GM19025 (cell line): ENCODE measurements around the gene DEPDC7.
"Not testable (repeated sequence)": the region's sequence is repeated elsewhere in the genome, so short reads cannot be mapped to it uniquely, and the experiment has no call there.

ENCODE experiments used
- ATAC-seq: cut with Tn5 transposase; IDR thresholded peaks from one replicate; pipeline ENCODE4 v1.9.1; 2021; ENCODE audit warnings: mild to moderate bottlenecking, low read depth, moderate library complexity; ENCODE audit not compliant: unreplicated experiment

DEPDC7 gene

DNA sequence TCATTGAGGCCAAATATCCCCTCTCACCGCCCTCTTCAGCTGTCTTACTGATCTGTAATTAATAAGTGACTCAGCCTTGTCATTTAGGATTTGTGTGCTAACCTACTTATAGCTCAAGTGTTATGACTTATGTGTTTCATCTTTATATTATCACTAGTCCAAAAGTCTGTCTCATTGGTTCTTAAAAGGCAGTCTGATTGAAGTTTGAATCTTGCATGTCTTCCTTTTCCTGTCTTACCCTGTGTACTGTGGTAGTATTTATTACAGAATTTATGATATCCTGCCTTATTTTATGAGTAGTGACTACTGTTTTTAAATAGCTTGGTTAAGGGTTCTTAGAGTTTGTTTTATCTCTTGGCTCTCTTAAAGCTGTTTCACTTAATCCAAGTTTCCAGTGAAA lies 6.3 kb downstream of the DEPDC7 start:
- ATAC-seq = no peak

DNA sequence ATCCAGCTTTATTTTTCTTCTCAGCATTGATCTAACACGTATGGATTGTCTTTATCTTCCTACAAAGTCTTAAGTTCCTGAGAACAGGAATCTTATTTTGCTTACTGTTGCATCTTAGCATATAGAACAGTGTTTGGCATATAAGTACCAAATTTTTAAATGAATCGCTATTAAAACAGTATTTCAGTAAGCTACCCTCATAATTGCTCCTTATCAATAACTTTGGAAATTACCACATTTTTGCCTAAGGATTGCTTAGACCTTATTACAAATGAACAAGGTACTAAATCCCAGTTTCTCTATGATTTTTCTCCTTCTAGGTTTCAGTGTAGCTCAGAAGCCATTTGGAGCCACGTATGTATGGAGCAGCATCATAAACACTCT lies 9.7 kb downstream of the DEPDC7 start:
- no peak for ATAC-seq

DNA sequence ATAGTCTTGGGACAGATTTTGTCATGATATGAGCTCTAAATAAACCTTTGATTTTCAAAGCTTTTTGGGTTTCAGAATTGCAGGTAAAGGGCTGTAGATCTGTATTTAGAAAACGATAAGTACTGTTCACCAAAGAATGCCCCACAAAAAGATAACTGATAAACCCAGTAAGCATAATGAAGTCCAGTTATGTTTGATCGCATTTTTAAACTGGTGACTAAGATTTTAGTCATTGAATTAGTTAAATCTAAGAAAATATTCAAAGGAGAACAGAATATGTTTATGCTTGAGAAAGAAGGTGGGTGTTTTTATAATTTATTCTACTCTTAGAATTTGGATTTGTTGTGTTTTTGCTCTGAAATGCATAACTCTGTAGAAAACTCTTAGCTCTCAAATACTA lies 11.6 kb downstream of the DEPDC7 start:
- ATAC-seq = no peak

DNA sequence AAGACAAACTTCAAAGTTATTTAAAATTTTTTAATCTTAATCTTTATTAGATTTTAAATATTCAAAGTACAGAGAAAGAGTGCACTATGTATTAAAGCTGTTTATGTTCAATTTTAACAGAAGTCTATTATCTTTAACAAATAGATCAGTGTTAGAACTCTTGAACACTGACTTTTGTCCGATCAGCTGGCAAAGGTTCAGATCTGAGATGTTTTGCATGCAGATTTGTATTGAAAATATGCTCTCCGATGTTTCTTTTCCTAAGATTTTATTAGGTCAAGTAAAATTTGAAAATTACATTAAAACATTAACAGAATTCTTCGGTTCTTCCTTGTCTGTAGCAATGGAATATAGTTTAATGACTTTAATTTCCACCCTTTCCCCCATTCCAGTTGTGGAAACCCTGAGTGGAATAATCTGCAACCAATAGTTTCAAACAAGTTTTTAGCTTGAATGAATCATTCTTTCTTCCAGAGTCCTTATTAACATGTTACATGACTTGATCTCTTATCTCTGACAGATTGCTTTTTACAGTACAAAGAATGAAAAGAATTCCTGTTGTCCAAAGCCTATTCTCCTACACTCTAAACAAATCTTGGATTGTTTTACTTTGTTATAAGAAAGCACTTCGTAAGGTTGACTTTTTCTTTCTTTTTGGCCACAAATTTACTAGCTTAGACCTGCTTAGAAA lies 12.3 kb downstream of the DEPDC7 start:
- ATAC-seq = no peak

DNA sequence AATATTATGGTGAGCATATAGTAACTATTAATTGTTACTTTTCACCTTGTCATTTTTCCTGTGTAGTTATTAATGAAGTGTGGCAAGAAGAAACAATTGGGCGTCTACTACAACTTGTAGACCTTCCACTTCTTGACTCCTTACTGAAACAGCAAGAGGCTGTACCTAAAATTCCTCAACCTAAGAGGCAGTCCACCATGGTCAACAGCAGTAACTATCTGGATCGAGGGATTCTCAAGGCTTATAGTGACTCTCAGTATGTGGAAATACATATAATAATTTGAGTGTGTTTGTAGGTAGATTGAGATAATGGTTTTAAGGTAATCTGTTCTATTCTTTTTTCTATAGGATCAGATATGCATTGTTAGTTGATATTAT lies 12.8 kb downstream of the DEPDC7 start:
- ATAC-seq = no peak

DNA sequence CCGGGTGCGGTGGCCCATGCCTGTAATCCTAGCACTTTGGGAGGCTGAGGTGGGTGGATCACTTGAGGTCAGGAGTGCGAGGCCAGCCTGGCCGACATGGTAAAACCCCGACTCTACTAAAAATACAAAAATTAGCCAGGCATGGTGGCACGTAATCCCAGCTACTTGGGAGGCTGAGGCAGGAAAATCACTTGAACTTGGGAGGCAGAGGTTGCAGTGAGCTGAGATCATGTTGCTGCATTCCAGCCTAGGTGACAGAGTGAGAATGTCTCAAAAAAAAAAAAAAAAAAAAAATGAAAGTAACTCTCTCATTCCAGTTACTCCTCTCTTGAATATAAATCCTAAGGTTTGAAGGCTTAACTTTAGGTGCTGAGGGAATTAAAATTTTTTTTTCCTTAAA lies 13.5 kb downstream of the DEPDC7 start:
- not testable (repeated sequence) for ATAC-seq

DNA sequence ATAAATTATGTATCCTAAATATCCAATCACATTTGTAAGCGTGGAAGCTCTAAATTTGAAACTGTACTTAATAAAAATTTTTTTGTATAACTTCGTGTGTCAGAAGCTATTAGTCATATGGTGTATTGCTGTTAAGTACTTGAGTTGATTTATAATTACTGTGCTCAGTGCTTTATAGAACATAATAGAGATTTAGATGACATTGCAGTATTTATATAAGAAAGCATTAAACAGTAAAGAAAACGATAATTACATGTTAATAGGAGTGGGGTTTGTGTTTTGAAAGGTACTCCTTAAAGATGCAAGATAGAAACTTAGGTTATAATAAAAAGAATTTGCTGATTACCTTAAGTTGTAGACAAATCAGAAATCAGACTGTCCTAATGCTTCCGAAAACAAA lies 17.8 kb downstream of the DEPDC7 start:
- ATAC-seq = no peak

DNA sequence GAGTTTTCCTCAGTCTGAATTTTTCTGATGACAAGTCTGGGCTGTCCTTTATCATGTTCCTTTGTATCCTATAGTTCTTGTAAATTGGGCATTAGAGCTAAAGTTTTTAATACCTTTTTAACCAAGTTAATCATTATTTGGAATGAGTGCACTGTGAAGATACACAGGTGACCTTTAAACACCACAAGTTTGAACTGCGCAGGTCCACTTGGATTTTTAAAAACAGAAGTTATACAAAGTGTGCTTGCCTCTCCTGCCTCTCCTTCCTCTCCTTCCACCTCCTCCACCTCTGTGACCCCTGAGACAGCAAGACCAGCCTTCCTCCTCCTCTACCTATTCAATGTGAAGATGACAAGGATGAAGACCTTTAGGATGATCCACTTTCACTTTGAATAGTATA lies 19.3 kb downstream of the DEPDC7 start:
- no peak for ATAC-seq

DNA sequence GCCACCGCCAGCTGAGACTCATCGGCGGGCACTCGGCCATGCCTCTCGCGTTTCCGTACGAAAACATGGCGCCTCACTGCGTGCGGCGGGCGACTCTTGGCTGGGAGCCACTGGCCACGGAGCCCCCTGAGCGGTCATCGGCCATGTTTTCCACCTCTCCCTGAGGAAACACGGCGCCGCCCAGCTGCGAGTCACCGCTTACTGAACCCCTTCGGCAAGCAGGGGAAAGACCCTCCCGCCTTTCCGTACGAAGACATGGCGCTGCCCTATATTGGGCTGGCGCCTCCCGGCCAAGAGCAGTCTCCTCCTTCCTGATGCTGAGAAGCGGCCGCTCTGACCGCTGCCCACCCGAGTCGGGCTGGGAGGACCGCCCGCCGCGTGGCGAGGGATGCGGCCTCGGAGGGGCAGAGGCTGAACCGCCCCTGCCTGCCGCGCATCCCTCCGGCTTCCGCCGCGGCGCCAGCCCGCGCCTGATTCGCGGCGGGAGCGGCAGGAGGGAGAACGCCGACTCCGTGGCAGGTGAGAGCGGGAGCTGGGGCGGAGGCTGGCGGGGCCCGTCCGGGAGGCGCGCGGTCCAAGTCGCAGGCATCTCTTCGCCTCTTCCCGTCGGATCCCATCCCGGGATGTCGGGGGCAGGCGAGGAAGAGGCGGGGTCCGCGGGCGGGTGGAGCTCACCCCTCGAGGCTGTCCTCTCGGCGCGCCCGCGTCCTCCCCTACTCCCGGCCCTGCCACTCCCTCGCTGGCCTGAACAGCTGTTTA lies 23.8 kb downstream of the DEPDC7 start, which contains the start of gene TCP11L1:
TCP11L1 (plus strand) TSS at position 299 of the 759 bp plus-strand sequence. CDS start 4,202 bp downstream, outside the sequence.
- peak; percentile 72 for ATAC-seq

DNA sequence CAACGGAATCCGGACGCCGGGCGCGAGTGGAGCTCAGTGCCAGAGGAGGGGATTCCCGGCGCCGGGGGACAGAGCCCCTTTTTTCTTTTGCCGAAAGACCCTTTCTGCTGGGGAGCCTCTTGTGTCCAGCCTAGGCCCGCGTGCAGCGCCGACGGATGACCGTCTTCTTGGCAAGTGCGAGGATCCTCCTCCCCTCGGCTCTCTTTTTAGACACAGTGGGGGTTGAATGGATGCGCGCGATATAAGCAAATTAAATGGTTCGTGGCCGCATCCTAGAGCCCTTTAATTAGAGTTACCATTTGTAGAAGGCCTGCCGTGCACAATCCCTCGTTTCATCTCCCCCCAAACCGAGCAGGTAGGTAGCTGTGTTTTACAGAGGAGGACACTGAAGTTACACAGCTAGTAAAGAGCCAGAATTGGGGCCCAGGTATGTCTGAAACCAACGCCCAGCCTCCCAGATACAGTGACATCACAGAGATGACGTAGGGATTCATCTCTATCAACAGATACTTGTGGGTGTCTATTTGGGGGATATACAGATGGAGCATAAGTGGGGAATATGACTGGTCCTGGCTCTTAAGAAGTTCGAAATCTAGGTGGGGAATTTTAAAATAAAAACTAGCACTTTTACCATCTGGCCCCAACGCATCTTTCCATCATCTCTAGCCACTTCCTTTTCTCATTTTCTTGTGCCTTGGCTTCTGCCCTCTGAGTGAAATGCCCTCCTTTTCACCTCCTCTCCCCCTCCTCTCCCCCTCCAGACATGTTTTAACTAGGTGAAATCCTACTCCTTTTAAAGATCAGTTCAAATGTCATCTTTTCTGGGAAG lies 24.6 kb downstream of the DEPDC7 start:
- ATAC-seq = no peak

DNA sequence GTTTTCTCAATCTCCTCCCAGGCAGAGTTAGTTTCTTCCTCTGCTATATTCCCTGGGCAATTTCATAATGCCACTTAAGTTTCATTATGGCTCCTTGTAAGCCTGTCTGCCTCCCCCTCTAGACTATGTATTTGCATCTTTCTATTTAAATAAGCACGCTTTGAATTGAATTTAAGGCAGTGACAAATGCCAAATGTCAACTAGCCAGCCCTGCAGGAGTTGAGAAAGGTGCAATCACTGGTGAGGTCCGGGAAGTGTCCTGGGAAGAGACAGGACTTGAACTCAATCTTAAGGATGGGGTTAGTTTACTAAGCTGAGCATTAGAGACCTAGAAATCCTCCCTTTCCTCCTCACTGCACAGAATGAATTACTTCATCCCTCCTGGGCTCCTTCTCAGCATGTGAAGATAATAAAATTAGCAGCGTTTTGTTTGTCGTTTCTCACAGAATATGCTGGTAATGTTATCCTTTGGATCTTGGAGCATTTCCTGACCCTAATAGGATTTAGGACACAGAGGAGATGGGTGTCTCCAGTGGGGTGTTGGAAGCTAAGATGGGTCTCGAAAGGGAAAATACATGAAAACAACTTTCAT lies 25.3 kb downstream of the DEPDC7 start:
- ATAC-seq = no peak

DNA sequence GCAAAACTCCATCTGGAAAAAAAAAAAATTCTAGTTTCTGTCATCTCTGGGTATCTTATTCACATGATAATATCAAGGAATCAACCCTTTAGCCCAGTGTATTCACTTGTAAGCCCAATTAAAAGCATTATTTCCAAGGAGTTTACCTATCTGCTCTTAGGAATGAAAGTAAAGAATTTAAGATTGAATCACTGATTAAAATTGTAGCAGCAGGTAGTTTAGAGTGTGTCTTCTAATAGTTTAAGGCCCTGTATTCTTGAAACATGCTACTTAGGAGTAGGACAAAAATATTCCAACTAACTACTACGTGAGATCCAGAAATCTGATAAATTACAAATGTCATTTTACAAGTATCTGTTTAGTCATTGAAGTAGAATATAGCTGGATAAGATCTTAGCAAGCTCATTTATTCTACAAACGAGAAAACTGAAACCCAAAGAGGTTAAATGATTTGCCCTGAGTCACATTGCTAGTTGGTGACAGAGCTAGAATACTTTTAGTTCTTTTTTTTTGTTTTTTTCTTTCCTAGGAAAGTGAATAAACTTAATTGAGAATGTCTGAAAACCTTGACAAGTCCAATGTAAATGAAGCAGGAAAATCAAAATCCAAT lies 27.6 kb downstream of the DEPDC7 start:
- ATAC-seq = no peak

DNA sequence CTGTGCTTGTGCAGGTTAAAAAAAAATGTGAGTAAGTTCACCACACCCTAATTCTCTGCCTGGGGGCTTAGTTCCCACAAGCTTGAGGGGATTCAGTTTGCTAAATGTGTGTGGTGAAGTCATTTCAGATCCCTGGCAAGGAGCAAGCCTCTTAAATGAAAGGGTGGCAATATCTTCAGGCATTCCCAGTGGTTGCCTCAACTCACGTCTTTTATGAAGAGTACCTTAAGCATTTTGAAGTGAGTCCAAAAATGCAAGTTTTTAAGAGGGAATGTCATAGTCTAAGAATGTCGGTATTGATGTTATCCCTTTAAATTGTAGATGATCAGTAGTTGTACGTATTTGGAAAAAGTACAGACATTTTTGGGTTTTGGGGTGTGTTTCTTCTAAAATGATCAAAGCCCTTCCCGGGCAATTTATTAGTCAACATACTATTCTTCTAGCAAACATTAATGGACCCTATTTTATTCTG lies 28.6 kb downstream of the DEPDC7 start:
- no peak for ATAC-seq

DNA sequence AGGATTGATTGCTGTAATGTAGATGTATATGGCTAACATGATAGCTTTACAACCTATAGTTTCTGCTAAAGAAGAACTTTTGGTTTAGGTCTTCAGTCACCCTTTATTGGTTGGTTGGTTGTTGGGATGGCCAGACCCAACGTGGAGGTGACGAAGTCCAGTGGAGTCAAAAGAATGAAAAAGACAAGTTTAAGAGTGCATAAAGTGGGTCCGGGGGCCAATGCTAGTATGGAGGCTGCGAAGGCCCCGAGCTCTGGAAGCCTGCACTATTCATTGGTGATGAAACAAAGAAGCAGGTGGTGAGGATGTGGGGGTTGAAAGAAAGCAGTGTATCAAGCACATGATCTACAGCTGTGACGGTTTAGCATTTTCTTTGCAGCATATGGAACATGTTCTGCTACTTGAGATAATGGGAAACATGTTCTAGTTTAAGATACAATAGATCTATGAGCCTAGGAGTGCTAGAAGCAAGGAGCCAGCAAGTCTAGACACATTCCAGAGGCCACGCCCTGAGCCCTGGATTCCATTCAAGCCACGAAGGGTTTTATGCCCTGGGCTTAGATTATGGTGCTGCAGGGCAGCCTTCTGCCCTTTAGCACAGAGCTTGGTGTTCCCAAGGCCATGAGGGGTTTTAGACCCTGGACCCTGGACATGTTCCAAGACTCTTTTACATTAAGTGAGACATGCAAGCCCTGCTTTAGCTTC lies 30.0 kb downstream of the DEPDC7 start:
- no peak for ATAC-seq

DNA sequence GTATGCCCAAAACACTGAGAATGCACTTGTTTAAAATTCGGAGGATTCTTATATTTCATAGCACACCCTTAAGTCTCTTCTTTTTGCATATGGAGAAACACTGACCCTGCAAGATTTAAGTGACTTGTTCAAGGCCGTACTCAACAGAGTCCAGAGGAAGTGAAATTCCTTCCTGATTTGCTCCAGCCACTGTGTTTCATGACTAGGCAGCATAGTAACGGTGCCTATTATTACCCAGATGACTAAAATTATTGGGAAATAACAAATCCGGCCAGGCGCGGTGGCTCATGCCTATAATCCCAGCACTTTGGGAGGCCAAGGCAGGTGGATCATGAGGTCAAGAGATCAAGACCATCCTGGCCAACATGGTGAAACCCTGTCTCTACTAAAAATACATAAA lies 33.0 kb downstream of the DEPDC7 start:
- ATAC-seq = not testable (repeated sequence)

DNA sequence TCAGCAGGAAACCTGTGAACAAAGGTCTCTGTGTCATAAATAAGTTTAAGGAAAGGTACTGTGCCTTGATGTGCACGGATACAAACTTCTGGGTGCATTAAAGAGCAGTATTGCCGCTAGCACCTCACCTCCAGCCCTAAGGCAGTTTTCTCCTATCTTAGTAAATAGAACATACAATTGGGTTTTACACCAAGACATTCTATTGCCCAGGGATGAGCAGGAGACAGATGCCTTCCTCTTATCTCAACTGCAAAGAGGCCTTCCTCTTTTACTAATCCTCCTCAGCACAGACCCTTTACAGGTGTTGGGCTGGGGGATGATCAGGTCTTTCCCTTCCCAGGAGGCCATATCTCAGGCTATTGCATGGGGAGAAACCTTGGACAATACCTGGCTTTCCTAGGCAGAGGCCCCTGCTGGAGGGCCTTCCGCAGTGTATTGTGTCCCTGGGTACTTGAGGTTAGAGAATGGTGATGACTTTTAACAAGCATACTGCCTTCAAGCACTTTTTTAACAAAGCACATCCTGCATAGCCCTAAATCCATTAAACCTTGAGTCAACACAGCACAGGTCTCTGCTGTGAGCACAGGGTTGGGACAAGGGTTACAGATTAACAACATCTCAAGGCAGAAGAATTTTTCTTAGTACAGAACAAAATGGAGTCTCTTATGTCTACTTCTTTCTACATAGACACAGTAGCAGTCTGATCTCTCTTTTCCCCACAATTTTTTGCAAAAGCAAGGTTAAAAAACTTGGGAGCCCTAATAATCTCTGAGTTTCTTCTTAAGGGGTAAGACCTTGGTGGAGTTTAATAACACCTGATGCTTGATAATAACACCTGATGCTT lies 34.1 kb downstream of the DEPDC7 start:
- ATAC-seq = not testable (repeated sequence)

DNA sequence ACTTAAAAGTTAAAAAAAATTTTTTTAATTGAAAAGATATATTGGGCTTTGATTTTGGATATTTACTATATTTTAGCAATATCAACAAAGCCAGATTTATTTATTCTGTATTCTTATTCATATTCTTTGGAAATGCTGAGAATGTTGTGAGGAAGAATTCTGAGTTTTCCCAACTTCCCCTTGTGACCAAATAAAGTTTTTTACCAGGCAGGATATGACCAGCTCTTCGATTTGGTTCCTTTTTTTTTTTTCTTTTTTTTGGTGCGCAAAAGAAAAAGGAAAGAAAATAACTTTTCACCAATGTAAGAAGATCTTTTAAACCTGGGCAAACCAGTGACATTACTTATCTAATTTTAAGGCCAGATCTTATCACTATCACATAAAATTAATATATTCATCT lies 36.6 kb downstream of the DEPDC7 start:
- ATAC-seq = no peak

DNA sequence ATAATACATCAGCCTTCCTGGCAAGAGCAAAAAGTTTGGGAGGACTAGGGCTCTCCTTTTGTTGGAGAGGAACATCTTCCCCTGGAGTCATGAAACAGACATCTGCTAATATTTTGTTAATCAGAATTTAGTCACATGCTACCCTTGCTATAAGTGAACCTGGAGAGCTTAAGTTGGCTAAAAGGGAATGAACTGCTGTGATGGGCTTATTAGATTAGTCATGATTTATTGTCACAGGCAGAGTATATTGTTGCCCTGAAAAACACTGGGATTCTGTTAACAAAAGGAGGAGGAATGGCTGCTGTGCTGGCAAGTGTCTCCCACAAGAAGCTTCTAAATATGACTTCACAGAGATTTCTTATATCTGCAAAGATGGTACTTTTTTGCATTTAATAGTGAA lies 39.7 kb downstream of the DEPDC7 start:
- ATAC-seq = no peak

DNA sequence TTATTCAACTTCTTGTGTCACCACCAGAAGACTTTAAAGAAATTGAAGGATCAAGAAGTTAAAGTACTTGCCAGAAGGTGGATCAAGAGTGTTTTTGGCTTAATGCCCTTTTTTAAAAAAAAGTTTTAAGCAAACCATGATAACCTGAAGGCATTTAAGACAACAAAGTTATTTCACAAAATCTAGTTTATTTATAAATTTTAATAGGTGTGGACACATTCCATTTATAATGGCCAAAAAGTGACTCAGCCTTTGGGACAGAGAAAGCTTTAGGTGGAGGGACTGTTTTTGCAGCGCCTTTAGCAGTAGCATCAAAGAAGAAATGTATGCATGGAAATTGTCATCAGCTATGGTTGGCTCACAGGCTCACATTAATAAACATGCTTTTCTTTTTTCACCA lies 41.6 kb downstream of the DEPDC7 start:
- no peak for ATAC-seq
